ENCODE measurements around the gene ANKRD34B.
"Not testable (repeated sequence)": the region's sequence is repeated elsewhere in the genome, so short reads cannot be mapped to it uniquely, and the experiment has no call there.

Gene ANKRD34B

GRCh38 chr5:80569961-80570786 is at the start of gene ANKRD34B:
TSS of gene ANKRD34B (minus strand) at chr5:80570280. CDS start at chr5:80560019, 10,261 bp downstream.
- peak; percentile 56 to 67 for DNase-seq

DNA sequence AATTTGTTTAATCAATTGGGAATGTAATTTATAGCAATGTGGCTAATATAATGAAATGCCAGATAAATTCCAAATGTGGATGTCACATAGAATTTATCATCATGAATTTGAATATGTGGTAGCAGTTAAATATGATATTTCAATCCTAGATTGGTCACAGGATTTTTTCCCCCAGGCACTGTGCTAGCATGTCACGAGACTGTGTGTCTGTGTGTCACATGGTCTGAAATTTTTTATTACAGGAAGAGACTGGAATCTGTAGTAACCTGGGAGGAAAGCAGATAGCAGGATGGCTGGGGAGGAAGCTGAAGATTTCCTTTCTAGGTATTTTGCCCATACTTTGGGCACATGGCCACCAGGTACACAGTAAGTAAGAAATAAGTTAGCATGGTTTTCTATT is 49.0 kb upstream of the ANKRD34B start:
- DNase-seq: no peak

DNA sequence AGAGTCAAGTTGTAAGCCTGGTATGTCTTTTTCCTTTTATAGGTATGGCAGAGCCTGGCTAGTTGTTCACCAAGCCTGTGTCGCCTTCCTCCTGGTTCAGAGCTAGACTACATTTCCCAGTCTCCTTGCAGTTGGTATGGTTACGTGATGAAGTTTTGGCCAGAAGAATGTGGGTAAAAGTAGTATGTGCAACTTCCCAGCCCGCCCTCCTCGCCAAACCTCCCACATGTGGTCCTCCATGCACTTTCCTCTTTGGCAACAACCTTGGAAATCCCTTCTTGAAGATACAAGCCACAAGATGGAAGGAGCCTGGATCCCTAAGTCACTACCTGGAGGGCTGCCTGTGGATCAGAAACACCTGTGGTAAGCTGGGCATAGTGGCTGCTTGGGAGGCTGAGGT is 48.4 kb upstream of the ANKRD34B start:
- DNase-seq: no peak

- no peak for DNase-seq
Observed at GRCh38 chr5:80615266-80615914, 45.3 kb upstream of the ANKRD34B start.

GRCh38 chr5:80609692-80610091 is 39.6 kb upstream of the ANKRD34B start:
- no peak for DNase-seq

DNA sequence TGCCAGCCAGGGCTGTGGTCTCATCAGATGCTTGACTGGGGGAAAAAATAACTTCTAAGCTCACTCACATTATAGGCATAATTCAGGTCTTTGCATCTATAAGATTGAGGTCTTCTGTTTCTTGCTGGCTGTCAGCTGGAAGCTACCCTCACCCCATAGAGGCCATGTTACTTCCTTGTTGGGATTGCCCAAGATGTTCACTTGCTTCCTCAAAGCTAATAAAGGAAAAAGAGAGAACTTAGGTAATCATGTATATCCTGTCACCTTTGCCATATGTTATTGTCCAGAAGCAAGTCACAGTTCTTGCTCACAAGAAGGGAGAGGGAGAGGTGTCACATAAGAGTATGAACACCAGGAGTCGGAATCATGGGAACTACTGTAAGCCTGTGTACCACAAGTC is 38.7 kb upstream of the ANKRD34B start:
- no peak for DNase-seq

DNA sequence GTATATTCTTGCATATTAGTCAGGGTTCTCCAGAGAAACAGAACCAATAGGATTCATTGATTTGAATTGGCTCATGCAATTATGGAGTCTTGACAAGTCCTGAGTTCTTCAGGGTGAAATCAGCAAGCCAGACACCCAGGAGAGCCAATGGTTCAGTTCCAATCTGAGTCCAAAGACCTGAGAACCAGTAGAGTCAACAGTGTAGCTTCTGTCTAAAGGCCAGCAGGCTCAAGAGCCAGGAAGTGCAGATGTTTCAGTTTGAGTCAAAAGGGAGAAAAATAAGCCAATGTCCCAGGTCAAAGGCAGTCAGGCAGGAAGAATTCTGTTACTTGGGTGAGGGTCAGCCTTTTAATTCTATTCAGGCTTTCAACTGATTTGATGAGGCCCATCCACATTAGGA is 37.8 kb upstream of the ANKRD34B start:
- no peak for DNase-seq

GRCh38 chr5:80607343-80607742 is 37.3 kb upstream of the ANKRD34B start:
- no peak for DNase-seq

DNA sequence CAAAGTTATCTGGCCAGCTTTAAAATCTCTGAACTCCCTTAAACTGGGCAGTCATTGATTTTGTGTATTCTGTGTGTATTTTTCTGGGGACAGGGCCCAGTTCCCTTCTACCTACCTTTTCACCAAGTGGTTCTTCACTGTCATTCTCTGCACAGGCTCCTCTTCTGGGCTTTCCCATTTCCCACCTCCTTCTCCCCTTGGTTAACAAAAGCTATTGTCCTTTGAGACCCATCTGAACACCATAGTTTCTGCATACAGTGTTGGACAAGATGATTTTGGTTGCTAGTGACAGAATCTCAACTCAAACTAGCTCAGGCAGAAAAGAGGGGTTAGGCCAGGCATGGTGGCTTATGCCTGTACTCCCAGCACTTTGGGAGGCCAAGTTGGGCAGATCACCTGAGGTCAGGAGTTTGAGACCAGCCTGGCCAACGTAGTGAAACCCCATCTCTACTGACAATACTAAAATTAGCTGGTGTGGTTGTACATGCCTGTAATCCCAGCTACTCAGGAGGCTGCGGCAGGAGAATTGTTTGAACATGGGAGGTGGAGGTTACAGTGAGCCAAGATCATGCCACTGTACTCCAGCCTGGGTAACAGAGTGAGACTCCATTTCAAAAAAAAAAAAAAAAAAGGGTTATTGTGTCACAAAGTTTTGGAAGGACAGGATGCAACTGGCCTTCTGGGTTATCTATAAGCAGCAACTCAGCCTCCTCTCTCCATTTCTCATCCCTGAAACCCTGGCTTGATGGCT is 31.0 kb upstream of the ANKRD34B start:
- no peak for DNase-seq

DNA sequence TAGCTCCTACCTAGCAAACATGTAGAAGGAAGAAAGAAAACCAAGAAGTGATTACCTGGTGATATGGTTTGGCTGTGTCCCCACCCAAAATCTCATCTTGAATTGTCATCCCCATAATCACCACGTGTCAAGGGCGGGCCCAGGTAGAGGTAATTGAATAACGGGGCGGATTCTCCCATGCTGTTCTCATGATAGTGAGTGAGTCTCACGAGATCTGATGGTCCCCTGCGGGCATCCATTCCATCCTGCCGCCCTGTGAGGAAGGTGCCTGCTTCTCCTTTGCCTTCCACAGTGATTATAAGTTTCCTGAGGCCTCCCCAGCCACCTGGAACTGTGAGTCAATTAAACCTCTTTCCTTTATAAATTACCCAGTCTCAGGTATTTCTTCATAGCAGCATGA is 27.4 kb upstream of the ANKRD34B start:
- no peak for DNase-seq

GRCh38 chr5:80594810-80595209 is 24.7 kb upstream of the ANKRD34B start:
- no peak for DNase-seq

DNA sequence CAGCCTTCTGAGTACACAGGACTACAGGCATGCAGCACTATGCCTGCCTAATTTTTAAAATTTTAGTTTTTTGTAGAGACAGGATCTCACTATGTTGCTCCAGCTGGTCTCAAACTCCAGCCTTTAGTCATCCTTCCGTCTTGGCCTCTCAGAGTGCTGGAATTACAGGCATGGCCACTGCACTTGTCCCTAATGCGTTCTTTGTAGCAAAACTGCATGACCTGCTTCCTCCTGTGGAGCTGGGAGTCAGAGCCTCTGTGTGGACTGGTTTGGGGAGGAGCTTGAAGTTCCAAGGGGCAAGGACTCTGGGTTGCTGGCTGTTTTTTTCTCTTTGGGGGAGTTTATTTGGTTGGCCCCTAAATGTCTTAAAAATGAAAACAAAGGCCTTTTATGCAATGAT is 22.7 kb upstream of the ANKRD34B start:
- no peak for DNase-seq

GRCh38 chr5:80592105-80592504 is 22.0 kb upstream of the ANKRD34B start:
- DNase-seq: no peak

GRCh38 chr5:80591352-80591751 is 21.3 kb upstream of the ANKRD34B start:
- no peak for DNase-seq

DNA sequence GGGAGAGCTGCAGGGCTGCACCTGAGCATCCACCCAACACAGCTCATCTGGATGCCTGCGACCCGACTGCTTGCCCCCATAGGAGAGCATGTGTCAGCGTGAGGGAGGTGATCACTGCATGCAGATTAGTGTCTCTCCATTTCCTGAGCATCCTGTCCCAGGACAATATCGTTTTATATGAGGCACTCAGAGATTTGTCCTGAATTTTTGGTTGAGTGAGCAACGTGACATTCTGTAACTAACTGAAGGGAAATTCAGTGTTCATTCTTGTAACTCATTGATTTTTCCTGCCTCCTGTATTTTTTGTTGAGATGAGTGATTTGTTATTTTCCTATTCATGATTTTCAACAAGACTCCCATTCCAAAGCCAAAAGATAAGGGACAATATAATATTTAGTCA is 20.7 kb upstream of the ANKRD34B start:
- no peak for DNase-seq

DNA sequence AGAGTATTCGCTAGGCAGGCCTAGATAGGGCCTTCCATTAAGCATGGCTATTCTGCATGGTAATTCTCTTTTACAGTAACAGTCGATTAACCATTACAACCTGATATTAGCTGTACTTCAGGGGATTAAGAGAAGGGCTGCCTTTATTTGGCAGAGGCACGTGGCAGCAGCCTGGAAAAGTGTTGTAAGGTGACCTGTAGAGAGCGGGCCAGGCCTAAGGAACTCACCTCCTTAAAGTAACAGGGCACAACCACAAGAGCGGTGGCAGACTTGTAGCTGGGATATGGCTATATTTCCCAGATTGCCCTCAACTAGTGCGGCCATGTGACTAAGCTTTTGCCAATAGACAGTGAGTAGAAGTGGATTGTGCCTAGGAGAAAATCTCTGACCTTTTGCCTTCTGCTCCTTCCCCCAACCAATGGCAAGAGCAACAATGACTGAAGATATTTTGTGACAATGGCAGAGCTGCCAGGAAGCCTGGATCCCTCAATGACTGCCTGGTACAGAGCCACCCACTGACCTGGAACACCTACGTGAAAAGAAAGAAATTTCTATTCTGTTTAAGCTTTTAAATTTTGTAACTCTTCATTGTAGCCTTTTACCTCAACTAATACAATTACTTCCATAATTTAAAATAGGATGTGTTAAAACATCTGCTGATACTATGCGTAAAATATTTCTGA is 18.9 kb upstream of the ANKRD34B start:
- no peak for DNase-seq

DNA sequence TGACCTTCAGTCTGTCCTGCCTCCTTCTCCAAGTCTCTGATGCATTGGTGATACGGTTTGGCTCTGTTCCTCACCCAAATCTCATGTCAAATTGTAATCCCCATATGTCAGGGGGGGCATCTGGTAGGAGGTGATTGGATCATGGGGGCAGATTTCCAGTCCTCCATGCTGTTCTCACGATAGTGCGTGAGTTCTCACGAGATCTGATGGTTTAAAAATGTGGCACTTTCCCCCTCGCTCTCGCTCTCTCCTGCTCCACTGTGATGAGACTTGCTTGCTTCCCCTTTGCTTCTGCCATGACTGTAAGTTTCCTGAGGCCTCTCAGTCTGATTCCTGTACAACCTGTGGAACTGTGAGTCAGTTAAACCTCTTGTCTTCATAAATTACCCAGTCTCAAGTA is 14.7 kb upstream of the ANKRD34B start:
- DNase-seq: no peak

DNA sequence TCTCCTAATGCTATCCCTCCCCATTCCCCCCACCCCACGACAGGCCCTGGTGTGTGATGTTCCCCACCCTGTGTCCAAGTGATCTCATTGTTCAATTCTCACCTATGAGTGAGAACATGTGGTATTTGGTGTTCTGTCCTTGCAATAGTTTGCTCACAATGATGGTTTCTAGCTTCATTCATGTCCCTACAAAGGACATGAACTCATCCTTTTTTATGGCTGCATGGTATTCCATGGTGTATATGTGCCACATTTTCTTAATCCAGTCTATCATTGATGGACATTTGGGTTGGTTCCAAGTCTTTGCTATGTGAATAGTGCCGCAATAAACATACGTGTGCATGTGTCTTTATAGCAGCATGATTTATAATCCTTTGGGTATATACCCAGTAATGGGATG is 10.2 kb upstream of the ANKRD34B start:
- not testable (repeated sequence) for DNase-seq

DNA sequence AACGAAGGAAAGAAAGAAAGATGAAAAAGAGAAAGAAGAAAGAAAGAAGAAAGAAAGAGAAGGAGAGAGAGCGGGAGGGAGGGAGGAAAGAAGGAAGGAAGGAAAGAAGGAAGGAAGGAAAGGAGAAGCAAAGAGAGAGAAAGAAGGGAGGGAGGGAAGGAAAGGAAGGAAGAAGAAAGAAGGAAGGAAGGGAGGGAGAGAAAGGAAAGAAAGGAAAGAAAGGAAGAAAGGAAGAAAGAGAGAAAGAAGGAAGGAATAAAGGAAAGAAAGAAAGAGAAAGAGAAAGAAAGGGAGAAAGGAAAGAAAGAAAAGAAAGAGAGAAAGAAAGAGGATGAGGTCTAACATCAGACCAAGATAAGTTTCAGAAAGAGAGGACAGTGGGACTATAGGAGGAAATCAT is 9.0 kb upstream of the ANKRD34B start:
- DNase-seq: no peak

DNA sequence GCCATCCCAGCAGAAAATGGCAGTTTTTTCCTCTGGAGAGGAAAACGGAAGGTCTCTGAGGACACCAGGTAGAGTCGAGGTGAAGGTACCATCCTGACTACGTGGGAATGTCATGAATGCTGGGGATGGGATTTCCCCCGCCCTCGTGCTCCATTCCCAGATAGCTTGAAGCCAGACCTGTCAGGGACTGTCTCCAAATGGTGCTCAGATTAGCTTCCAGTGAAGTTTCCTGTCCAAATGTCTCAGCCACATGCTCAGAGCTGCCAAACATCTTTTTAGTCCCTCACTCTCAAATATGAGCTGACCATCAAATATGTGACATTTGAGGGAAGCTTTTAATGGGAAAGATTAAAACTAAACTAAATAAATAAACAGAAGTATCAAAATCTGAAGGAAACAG is 7.6 kb upstream of the ANKRD34B start:
- DNase-seq: no peak

DNA sequence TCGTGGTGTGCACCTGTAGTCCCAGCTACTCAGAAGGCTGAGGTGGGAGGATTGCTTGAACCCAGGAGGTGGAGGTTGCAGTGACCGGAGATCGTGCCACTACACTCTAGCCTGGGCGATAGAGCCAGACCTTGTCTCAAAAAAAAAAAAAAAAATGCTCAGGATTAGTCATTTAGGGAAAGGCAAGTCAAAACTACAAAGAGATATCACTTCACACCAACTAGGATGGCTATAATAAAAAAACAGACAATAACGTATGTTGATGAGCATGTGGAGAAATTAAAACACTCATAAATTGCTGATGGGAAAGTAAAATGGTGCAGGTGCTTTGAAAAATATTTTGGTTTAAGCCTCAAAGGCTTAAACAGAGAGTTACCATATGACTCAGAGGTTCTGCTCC is 6.3 kb upstream of the ANKRD34B start:
- DNase-seq: no peak

GRCh38 chr5:80573062-80573461 is 3.0 kb upstream of the ANKRD34B start:
- no peak for DNase-seq

Measured in activated T-cell treated with anti-CD3 and anti-CD28 coated beads, Interleukin-2, amount 50 U/mL, for 48 hours (primary cell).